ENCODE results near the gene GALNT2.

GALNT2 gene

GRCh38 chr1:230117694-230118093 is 50.7 kb downstream of the GALNT2 start:
- no peak for DNase-seq

- no peak for DNase-seq
These were observed 52.3 kb downstream of the GALNT2 start for GRCh38 chr1:230119340-230119739.

GRCh38 chr1:230120289-230120920 is 53.4 kb downstream of the GALNT2 start:
- no peak for DNase-seq

GRCh38 chr1:230120921-230121381 is 53.9 kb downstream of the GALNT2 start:
- peak; percentile 80 for DNase-seq

GRCh38 chr1:230121950-230122349 is 54.9 kb downstream of the GALNT2 start:
- DNase-seq = no peak

GRCh38 chr1:230122366-230123279 is 55.6 kb downstream of the GALNT2 start:
- DNase-seq = no peak

GRCh38 chr1:230123280-230124185 is 56.5 kb downstream of the GALNT2 start:
- DNase-seq = peak; percentile 19

- no peak for DNase-seq
These were observed 57.4 kb downstream of the GALNT2 start for GRCh38 chr1:230124186-230125128.

- DNase-seq = no peak
These were observed 58.1 kb downstream of the GALNT2 start for GRCh38 chr1:230125141-230125540.

GRCh38 chr1:230125640-230126528 is 58.8 kb downstream of the GALNT2 start:
- DNase-seq = no peak

- DNase-seq = no peak
These were observed 59.6 kb downstream of the GALNT2 start for GRCh38 chr1:230126529-230127104.

GRCh38 chr1:230127105-230128054 is 60.3 kb downstream of the GALNT2 start:
- DNase-seq = no peak

GRCh38 chr1:230128569-230129285 is 61.7 kb downstream of the GALNT2 start:
- no peak for DNase-seq

- DNase-seq = no peak
These were observed 62.3 kb downstream of the GALNT2 start for GRCh38 chr1:230129341-230129740.

- no peak for DNase-seq
These were observed 63.3 kb downstream of the GALNT2 start for GRCh38 chr1:230130172-230130944.

- no peak for DNase-seq
These were observed 64.4 kb downstream of the GALNT2 start for GRCh38 chr1:230131457-230131856.

GRCh38 chr1:230132758-230133157 is 65.7 kb downstream of the GALNT2 start:
- no peak for DNase-seq

GRCh38 chr1:230135726-230136125 is 68.7 kb downstream of the GALNT2 start:
- DNase-seq = no peak
